DOHH2 (cell line): ENCODE data around the gene TTC7B.
"Not testable (repeated sequence)": the region's sequence is repeated elsewhere in the genome, so short reads cannot be mapped to it uniquely, and the experiment has no call there.

Source experiments
- H3F3A ChIP-seq: fragments of 200-600 bp; sonication (generic), shearing (Covaris generic); 2 replicates; pipeline ENCODE4 v1.6.0; 2016; ENCODE audit warnings: antibody characterized with exemption, mild to moderate bottlenecking; ENCODE audit not compliant: control insufficient read depth, insufficient read depth
- H3K27ac ChIP-seq: fragments of 200-600 bp; sonication (generic); 2 replicates; pipeline ENCODE4 v1.5.1; 2014; ENCODE audit warnings: low read depth, mild to moderate bottlenecking, low read length, moderate library complexity
- H3K27me3 ChIP-seq: fragments of 200-600 bp; sonication (generic); 2 replicates; pipeline ENCODE4 v1.6.1; 2014; ENCODE audit warnings: mild to moderate bottlenecking, low read length, mixed read lengths; ENCODE audit not compliant: control insufficient read depth
- H3K36me3 ChIP-seq: fragments of 200-600 bp; sonication (generic); 2 replicates; pipeline ENCODE4 v1.6.1; 2014; ENCODE audit warnings: mild to moderate bottlenecking, low read length, moderate library complexity, mixed read lengths; ENCODE audit not compliant: control insufficient read depth
- H3K4me1 ChIP-seq: fragments of 200-600 bp; sonication (generic); 2 replicates; pipeline ENCODE4 v1.6.1; 2014; ENCODE audit warnings: mild to moderate bottlenecking, low read length, mixed read lengths; ENCODE audit not compliant: control insufficient read depth
- H3K4me2 ChIP-seq: fragments of 200-600 bp; sonication (generic); 2 replicates; pipeline ENCODE4 v1.6.0; 2014; ENCODE audit warnings: mild to moderate bottlenecking, low read length, moderate library complexity
- H3K4me3 ChIP-seq: fragments of 200-600 bp; sonication (generic); 2 replicates; pipeline ENCODE4 v1.5.1; 2014; ENCODE audit warnings: mild to moderate bottlenecking, low read length, mixed read lengths
- H3K79me2 ChIP-seq: fragments of 200-600 bp; sonication (generic); 2 replicates; pipeline ENCODE4 v1.6.1; 2014; ENCODE audit warnings: mild to moderate bottlenecking, low read length, mixed read lengths; ENCODE audit not compliant: control insufficient read depth
- H3K9me2 ChIP-seq: fragments of 200-600 bp; sonication (generic); replicated peaks from 2 replicates; pipeline ENCODE4 v1.6.1; 2014; ENCODE audit warnings: mild to moderate bottlenecking, low read length, mixed read lengths; ENCODE audit not compliant: control insufficient read depth
- H3K9me3 ChIP-seq: fragments of 200-600 bp; sonication (generic); 2 replicates; pipeline ENCODE4 v1.6.1; 2014; ENCODE audit warnings: antibody characterized with exemption, low read length, mixed read lengths; ENCODE audit not compliant: control insufficient read depth, insufficient read depth
- H4K20me1 ChIP-seq: fragments of 200-600 bp; sonication (generic); 2 replicates; pipeline ENCODE4 v1.6.0; 2014; ENCODE audit warnings: low read depth, mild to moderate bottlenecking, antibody characterized with exemption, low read length, moderate library complexity; ENCODE audit not compliant: control insufficient read depth, insufficient read depth
- EZH2phosphoT487 ChIP-seq: fragments of 200-600 bp; sonication (generic); IDR thresholded peaks from 2 replicates; pipeline ENCODE4 v1.6.1; 2017; ENCODE audit warnings: borderline replicate concordance, mild to moderate bottlenecking, antibody characterized with exemption, low read length, moderate library complexity, mixed read lengths
- TF ChIP-seq, protein P1 (sequence below): fragments of 200-600 bp; sonication (generic); IDR thresholded peaks from one replicate; pipeline ENCODE4 v1.5.1; 2014; ENCODE audit warnings: antibody characterized with exemption, mild to moderate bottlenecking, low read depth, low read length; ENCODE audit not compliant: poor library complexity, severe bottlenecking

TTC7B gene

DNA sequence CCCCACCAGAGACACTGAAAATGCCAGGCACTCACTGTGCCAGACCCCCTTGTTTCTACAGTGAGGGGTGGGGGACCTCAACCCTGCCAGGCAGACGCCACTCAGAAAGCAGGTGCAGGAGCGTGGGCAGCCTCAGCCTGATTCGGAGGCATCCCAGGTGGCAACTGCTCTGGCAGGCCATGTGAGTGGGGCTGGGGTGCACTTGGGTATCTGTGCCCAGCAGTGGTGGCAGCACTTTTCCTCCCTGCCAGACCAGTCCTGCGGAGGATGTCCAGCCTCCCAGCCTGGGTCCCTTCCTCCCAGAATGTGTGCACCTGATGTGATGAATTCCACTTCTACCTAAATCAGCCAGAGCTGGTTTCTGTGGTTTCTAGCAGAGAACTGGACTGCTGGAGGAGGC is 13.4 kb upstream of the TTC7B start:
- Histone ChIP-seq H4K20me1 (no peaks in the 10 kb centered on the region), H3K9me3 (peaks cover 4% of the 10 kb centered on the region), H3K36me3 (no peaks in the 10 kb centered on the region), H3K27me3 (no peaks in the 10 kb centered on the region), H3K27ac (no peak overlapping the region), H3F3A (no peaks in the 10 kb centered on the region), H3K79me2 (no peaks in the 10 kb centered on the region), H3K4me1 (peaks cover 10% of the 10 kb centered on the region), H3K4me2 (no peak overlapping the region), H3K9me2 (no peaks in the 10 kb centered on the region), H3K4me3 (no peak overlapping the region)
- TF ChIP-seq, protein P1, sequence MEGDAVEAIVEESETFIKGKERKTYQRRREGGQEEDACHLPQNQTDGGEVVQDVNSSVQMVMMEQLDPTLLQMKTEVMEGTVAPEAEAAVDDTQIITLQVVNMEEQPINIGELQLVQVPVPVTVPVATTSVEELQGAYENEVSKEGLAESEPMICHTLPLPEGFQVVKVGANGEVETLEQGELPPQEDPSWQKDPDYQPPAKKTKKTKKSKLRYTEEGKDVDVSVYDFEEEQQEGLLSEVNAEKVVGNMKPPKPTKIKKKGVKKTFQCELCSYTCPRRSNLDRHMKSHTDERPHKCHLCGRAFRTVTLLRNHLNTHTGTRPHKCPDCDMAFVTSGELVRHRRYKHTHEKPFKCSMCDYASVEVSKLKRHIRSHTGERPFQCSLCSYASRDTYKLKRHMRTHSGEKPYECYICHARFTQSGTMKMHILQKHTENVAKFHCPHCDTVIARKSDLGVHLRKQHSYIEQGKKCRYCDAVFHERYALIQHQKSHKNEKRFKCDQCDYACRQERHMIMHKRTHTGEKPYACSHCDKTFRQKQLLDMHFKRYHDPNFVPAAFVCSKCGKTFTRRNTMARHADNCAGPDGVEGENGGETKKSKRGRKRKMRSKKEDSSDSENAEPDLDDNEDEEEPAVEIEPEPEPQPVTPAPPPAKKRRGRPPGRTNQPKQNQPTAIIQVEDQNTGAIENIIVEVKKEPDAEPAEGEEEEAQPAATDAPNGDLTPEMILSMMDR: no peak
- no peak for TF ChIP-seq EZH2phosphoT487

DNA sequence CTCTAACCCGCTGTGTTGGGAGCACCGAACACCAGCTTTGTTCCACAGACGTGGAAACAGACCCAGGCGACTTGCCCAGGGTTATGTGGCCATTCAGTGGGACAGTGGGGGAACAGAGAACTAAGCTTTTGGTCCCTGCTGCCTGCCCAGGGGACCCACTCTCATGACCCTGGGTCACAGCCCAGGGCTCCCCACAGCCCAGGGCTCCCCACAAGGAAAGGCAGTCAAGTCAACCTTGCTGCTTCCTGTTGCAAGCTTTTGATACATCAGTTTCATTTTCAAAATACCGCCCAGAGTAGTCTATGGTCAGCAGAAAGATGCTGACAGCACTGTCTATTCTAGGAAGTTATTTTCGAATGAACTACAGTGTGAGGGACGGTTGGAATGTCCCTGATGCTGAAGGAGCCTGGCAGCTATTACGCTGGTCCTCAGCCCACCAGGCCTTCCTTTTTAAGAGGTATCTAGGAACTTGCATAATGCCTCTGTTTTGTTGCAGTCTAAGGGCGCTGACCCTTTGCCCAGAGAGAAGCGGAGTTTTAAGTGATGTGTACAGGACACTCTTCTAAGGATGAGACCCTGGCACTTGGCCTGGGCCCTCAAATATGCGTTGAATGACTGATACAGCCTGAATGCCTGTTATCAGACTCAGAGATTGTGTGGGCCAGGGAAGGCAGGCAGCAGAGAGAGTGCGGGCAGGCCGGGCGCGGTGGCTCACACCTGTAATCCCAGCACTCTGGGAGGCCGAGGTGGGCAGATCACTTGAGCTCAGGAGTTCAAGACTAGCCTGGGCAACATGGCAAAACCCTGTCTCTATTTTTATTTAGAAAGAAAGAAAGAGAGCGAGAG is 12.6 kb upstream of the TTC7B start:
- no peaks in the 10 kb centered on the region for H3K36me3 ChIP-seq
- peaks cover 9% of the 10 kb centered on the region for H3K9me3 ChIP-seq
- H3K27ac ChIP-seq: no peak overlapping the region
- H3K4me2 ChIP-seq: peak overlapping the region; percentile 59
- no peaks in the 10 kb centered on the region for H3K27me3 ChIP-seq
- H3K79me2 ChIP-seq: no peaks in the 10 kb centered on the region
- no peaks in the 10 kb centered on the region for H4K20me1 ChIP-seq
- H3K4me1 ChIP-seq: peaks cover 10% of the 10 kb centered on the region
- TF ChIP-seq EZH2phosphoT487: no peak
- TF ChIP-seq, protein P1: no peak
- peak overlapping the region; percentile 56; the same call in 1 of the 2 replicates for H3K4me3 ChIP-seq
- H3K9me2 ChIP-seq: no peaks in the 10 kb centered on the region
- no peaks in the 10 kb centered on the region for H3F3A ChIP-seq

DNA sequence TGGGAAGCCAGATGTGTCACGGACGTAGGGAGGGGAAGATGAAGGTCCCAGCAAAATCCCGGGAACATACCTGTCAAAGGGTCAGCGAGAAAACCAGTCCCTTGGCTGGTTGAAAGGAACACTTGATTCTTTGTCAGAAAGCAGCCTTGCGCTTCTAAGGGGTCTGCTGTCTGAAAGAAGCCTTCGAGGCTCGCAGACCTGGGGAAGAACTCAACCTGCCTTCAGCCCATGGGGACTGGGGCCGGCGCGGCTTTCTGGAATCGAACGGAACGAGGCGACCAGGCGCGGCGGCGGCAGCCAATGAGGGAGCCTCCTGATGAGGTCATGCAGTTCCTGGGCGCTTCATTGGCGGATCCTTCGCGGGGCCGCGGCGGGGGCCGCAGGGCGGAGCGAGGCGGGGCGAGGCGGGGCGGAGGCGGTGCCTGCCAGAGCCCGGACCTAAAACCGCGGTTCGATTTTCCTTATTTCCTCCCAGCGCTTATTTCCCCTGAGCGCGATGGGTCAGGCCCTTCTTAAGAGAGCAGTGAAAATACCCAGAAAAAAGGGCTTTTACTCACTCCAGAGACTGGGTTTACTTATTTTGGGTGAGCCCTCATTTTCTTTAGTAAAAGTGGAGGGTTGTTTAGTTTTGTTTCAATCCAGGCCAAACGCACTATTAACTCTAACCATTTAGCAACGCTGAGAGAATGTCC is 11.8 kb upstream of the TTC7B start:
- Histone ChIP-seq H3K4me1 (peaks cover 10% of the 10 kb centered on the region), H3K9me3 (peaks cover 10% of the 10 kb centered on the region), H3K79me2 (no peaks in the 10 kb centered on the region), H3K4me3 (peak overlapping the region; percentile 56), H3K27ac (no peak overlapping the region), H3K9me2 (no peaks in the 10 kb centered on the region), H3K27me3 (no peaks in the 10 kb centered on the region), H3F3A (no peaks in the 10 kb centered on the region), H3K36me3 (no peaks in the 10 kb centered on the region), H4K20me1 (no peaks in the 10 kb centered on the region), H3K4me2 (peak overlapping the region; percentile 59)
- no peak for TF ChIP-seq EZH2phosphoT487
- TF ChIP-seq, protein P1: no peak

DNA sequence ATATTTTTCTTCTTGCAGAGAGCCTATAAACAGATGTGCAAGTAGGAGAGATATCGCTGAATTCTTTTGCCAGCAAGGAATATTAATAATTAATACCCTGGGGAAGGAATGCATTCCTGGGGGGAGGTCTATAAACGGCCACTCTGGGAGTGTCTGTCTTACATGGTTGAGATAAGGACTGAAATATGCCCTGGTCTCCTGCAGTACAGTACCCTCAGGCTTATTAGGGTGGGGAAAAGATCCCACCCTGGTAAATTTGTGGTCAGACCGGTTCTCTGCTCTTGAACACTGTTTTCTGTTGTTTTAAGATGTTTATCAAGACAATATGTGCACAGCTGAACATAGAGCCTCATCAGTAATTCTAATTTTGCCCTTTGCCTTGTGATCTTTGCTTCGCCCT is 7.3 kb upstream of the TTC7B start:
- peaks cover 13% of the 10 kb centered on the region for H3K9me3 ChIP-seq
- not testable (repeated sequence) for H3K79me2 ChIP-seq, H3K9me2 ChIP-seq, H4K20me1 ChIP-seq, H3K4me1 ChIP-seq, H3F3A ChIP-seq, H3K4me2 ChIP-seq, H3K27ac ChIP-seq, H3K27me3 ChIP-seq, H3K36me3 ChIP-seq, H3K4me3 ChIP-seq
